SK-N-SH treated with all-trans-retinoic acid at 6 μM for 48 hours (cell line): ENCODE results near the gene CLEC20A.

Source experiments
- ATAC-seq: fragments of 200-7000 bp; cut with Tn5 transposase; 3 replicates; pipeline ENCODE4 v1.9.1; 2020; ENCODE audit warnings: mild to moderate bottlenecking, moderate library complexity
- BACH2 ChIP-seq: fragments of 250-450 bp; sonication (Bioruptor Pico); IDR thresholded peaks from 2 replicates; pipeline ENCODE4 v1.9.0; 2021; ENCODE audit warnings: mild to moderate bottlenecking, borderline replicate concordance
- CSDC2 ChIP-seq: fragments of 250-450 bp; sonication (Bioruptor Pico); IDR thresholded peaks from 2 replicates; pipeline ENCODE4 v1.5.0; 2020; ENCODE audit warnings: mild to moderate bottlenecking, moderate library complexity
- ISL1 ChIP-seq: fragments of 250-450 bp; sonication (Bioruptor Pico); IDR thresholded peaks from 2 replicates; pipeline ENCODE4 v2.1.2; 2022; ENCODE audit warnings: mild to moderate bottlenecking, moderate library complexity
- OSR1 ChIP-seq: fragments of 250-450 bp; sonication (Bioruptor Pico); IDR thresholded peaks from 2 replicates; pipeline ENCODE4 v1.8.0; 2022; ENCODE audit warnings: moderate library complexity, mild to moderate bottlenecking, inconsistent platforms
- PPARA ChIP-seq: fragments of 250-450 bp; sonication (Bioruptor Pico); IDR thresholded peaks from 2 replicates; pipeline ENCODE4 v1.5.0; 2020; ENCODE audit warnings: mild to moderate bottlenecking, borderline replicate concordance
- RARB ChIP-seq: fragments of 250-450 bp; sonication (Bioruptor Pico); IDR thresholded peaks from 2 replicates; pipeline ENCODE4 v1.8.0; 2021; ENCODE audit warnings: mild to moderate bottlenecking, moderate library complexity
- SNAI2 ChIP-seq: fragments of 250-450 bp; sonication (Bioruptor Pico); IDR thresholded peaks from 2 replicates; pipeline ENCODE4 v1.5.0; 2020; ENCODE audit warnings: mild to moderate bottlenecking, moderate library complexity
- TOX ChIP-seq: fragments of 250-450 bp; sonication (Bioruptor Pico); IDR thresholded peaks from 2 replicates; pipeline ENCODE4 v1.8.0; 2021; ENCODE audit warnings: mild to moderate bottlenecking, moderate library complexity, borderline replicate concordance
- ZFP3 ChIP-seq: fragments of 250-450 bp; sonication (Bioruptor Pico); IDR thresholded peaks from 2 replicates; pipeline ENCODE4 v1.5.0; 2020; ENCODE audit warnings: mild to moderate bottlenecking, moderate library complexity
- ZNF565 ChIP-seq: fragments of 450-650 bp; formaldehyde crosslinking; conservative IDR thresholded peaks from 2 replicates; pipeline ENCODE4 v1.5.0; 2020; ENCODE audit warnings: low read depth, mild to moderate bottlenecking, moderate library complexity
- ZNF70 ChIP-seq: fragments of 450-650 bp; formaldehyde crosslinking; IDR thresholded peaks from 2 replicates; pipeline ENCODE4 v1.5.0; 2020; ENCODE audit warnings: mild to moderate bottlenecking, moderate library complexity
- ZNF8 ChIP-seq: fragments of 450-650 bp; formaldehyde crosslinking; IDR thresholded peaks from 2 replicates; pipeline ENCODE4 v1.5.0; 2020; ENCODE audit warnings: mild to moderate bottlenecking, moderate library complexity
- TF ChIP-seq, protein P1 (sequence below): fragments of 250-450 bp; sonication (Bioruptor Pico); IDR thresholded peaks from 2 replicates; pipeline ENCODE4 v1.5.0; 2020; ENCODE audit warnings: mild to moderate bottlenecking, moderate library complexity
- TF ChIP-seq, protein P2 (sequence below): fragments of 250-450 bp; sonication (Bioruptor Pico); IDR thresholded peaks from 2 replicates; pipeline ENCODE4 v1.8.0; 2021; ENCODE audit warnings: low read depth, mild to moderate bottlenecking, moderate library complexity, borderline replicate concordance
- TF ChIP-seq, protein P3 (sequence below): fragments of 250-450 bp; sonication (Bioruptor Pico); IDR thresholded peaks from 2 replicates; pipeline ENCODE4 v1.5.1; 2020; ENCODE audit warnings: low read depth, mild to moderate bottlenecking, moderate library complexity
- TF ChIP-seq, protein P4 (sequence below): fragments of 250-450 bp; sonication (Bioruptor Pico); IDR thresholded peaks from 2 replicates; pipeline ENCODE4 v1.8.0; 2020; ENCODE audit warnings: mild to moderate bottlenecking, moderate library complexity, borderline replicate concordance
- TF ChIP-seq, protein P5 (sequence below): fragments of 250-450 bp; sonication (Bioruptor Pico); IDR thresholded peaks from 2 replicates; pipeline ENCODE4 v1.5.1; 2021; ENCODE audit warnings: mild to moderate bottlenecking, moderate library complexity

CLEC20A gene

DNA sequence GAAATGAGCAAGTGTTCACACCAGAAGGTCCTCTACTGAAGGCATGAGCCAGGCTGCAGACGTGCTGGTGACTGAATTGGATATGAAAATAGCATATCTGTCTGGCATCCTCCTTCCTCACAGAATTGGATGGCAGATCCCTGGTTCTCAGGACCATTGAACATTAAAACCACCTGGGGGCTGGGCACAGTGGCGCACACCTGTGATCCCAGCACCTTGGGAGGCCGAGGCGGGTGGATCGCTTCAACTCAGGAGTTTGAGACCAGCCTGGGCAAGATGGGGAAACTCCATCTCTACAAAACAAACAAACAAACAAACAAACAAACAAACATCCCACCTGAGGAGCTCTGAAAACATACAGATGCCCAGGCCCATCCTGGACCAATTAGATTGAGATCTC lies 39.6 kb upstream of the CLEC20A start (continued):
- TF ChIP-seq, protein P1, sequence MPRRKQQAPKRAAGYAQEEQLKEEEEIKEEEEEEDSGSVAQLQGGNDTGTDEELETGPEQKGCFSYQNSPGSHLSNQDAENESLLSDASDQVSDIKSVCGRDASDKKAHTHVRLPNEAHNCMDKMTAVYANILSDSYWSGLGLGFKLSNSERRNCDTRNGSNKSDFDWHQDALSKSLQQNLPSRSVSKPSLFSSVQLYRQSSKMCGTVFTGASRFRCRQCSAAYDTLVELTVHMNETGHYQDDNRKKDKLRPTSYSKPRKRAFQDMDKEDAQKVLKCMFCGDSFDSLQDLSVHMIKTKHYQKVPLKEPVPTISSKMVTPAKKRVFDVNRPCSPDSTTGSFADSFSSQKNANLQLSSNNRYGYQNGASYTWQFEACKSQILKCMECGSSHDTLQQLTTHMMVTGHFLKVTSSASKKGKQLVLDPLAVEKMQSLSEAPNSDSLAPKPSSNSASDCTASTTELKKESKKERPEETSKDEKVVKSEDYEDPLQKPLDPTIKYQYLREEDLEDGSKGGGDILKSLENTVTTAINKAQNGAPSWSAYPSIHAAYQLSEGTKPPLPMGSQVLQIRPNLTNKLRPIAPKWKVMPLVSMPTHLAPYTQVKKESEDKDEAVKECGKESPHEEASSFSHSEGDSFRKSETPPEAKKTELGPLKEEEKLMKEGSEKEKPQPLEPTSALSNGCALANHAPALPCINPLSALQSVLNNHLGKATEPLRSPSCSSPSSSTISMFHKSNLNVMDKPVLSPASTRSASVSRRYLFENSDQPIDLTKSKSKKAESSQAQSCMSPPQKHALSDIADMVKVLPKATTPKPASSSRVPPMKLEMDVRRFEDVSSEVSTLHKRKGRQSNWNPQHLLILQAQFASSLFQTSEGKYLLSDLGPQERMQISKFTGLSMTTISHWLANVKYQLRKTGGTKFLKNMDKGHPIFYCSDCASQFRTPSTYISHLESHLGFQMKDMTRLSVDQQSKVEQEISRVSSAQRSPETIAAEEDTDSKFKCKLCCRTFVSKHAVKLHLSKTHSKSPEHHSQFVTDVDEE (CRISPR knock-in tag), result no peak
- no peak for TF ChIP-seq TOX
- TF ChIP-seq, protein P2, sequence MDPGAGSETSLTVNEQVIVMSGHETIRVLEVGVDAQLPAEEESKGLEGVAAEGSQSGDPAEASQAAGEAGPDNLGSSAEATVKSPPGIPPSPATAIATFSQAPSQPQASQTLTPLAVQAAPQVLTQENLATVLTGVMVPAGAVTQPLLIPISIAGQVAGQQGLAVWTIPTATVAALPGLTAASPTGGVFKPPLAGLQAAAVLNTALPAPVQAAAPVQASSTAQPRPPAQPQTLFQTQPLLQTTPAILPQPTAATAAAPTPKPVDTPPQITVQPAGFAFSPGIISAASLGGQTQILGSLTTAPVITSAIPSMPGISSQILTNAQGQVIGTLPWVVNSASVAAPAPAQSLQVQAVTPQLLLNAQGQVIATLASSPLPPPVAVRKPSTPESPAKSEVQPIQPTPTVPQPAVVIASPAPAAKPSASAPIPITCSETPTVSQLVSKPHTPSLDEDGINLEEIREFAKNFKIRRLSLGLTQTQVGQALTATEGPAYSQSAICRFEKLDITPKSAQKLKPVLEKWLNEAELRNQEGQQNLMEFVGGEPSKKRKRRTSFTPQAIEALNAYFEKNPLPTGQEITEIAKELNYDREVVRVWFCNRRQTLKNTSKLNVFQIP (CRISPR knock-in tag), result no peak
- TF ChIP-seq, all 23 proteins: peak for 0

DNA sequence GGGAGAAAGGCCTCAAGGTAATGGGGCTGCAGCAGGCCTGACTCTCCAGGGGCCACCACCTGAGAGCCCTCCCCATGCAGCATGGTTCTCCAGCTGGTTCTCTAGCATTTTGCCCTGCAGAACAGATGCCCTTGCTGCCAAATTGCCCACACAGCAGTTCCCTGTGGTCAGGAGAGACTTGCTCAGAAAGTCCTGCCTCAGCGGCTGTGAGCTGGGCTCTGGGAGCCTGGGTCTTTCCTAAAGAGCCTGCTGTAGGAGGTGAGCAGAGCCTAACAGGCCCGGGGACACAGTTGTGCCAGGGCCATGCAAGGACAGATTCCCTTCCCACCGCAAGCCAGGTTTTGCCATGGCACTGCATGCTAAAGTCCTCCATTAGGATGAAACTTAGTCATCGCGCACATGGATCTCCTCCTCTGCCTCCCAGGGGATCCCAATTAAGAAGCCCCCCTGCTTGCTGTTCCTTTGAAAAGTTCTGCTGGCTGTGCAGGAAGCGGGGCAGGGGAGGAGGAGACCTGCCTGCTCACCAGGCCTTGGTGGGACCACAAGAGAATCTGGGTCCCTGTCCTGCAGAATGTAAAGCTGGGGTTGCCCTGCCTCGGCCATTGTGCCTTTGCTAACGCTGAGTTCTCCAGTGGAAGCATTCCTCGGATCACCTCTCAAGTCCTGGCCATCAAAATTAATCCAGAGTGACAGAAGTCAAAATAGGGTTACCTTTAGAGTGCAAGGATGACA lies 37.5 kb upstream of the CLEC20A start:
- no peak for ATAC-seq
- TF ChIP-seq CSDC2 (CRISPR knock-in tag), result no peak
- no peak for TF ChIP-seq OSR1 (CRISPR knock-in tag)
- TF ChIP-seq RARB (CRISPR knock-in tag), result no peak
- TF ChIP-seq, protein P3, sequence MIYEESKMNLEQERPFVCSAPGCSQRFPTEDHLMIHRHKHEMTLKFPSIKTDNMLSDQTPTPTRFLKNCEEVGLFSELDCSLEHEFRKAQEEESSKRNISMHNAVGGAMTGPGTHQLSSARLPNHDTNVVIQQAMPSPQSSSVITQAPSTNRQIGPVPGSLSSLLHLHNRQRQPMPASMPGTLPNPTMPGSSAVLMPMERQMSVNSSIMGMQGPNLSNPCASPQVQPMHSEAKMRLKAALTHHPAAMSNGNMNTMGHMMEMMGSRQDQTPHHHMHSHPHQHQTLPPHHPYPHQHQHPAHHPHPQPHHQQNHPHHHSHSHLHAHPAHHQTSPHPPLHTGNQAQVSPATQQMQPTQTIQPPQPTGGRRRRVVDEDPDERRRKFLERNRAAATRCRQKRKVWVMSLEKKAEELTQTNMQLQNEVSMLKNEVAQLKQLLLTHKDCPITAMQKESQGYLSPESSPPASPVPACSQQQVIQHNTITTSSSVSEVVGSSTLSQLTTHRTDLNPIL (CRISPR knock-in tag), result no peak
- TF ChIP-seq ZNF70 (CRISPR knock-in tag), result no peak
- no peak for TF ChIP-seq ZNF8
- no peak for TF ChIP-seq BACH2 (CRISPR knock-in tag)
- TF ChIP-seq, protein P4, sequence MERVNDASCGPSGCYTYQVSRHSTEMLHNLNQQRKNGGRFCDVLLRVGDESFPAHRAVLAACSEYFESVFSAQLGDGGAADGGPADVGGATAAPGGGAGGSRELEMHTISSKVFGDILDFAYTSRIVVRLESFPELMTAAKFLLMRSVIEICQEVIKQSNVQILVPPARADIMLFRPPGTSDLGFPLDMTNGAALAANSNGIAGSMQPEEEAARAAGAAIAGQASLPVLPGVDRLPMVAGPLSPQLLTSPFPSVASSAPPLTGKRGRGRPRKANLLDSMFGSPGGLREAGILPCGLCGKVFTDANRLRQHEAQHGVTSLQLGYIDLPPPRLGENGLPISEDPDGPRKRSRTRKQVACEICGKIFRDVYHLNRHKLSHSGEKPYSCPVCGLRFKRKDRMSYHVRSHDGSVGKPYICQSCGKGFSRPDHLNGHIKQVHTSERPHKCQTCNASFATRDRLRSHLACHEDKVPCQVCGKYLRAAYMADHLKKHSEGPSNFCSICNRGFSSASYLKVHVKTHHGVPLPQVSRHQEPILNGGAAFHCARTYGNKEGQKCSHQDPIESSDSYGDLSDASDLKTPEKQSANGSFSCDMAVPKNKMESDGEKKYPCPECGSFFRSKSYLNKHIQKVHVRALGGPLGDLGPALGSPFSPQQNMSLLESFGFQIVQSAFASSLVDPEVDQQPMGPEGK (CRISPR knock-in tag), result no peak
- TF ChIP-seq, protein P5, sequence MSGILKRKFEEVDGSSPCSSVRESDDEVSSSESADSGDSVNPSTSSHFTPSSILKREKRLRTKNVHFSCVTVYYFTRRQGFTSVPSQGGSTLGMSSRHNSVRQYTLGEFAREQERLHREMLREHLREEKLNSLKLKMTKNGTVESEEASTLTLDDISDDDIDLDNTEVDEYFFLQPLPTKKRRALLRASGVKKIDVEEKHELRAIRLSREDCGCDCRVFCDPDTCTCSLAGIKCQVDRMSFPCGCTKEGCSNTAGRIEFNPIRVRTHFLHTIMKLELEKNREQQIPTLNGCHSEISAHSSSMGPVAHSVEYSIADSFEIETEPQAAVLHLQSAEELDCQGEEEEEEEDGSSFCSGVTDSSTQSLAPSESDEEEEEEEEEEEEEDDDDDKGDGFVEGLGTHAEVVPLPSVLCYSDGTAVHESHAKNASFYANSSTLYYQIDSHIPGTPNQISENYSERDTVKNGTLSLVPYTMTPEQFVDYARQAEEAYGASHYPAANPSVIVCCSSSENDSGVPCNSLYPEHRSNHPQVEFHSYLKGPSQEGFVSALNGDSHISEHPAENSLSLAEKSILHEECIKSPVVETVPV (CRISPR knock-in tag), result no peak
- TF ChIP-seq ZNF565 (CRISPR knock-in tag), result no peak
- TF ChIP-seq ZFP3 (CRISPR knock-in tag), result no peak
- no peak for TF ChIP-seq PPARA (CRISPR knock-in tag)
- TF ChIP-seq SNAI2 (CRISPR knock-in tag), result no peak
- TF ChIP-seq TOX, result no peak
- TF ChIP-seq ISL1, result no peak
- TF ChIP-seq, protein P2 (CRISPR knock-in tag), result no peak
